ENCODE results near the gene MTAP.

DNA sequence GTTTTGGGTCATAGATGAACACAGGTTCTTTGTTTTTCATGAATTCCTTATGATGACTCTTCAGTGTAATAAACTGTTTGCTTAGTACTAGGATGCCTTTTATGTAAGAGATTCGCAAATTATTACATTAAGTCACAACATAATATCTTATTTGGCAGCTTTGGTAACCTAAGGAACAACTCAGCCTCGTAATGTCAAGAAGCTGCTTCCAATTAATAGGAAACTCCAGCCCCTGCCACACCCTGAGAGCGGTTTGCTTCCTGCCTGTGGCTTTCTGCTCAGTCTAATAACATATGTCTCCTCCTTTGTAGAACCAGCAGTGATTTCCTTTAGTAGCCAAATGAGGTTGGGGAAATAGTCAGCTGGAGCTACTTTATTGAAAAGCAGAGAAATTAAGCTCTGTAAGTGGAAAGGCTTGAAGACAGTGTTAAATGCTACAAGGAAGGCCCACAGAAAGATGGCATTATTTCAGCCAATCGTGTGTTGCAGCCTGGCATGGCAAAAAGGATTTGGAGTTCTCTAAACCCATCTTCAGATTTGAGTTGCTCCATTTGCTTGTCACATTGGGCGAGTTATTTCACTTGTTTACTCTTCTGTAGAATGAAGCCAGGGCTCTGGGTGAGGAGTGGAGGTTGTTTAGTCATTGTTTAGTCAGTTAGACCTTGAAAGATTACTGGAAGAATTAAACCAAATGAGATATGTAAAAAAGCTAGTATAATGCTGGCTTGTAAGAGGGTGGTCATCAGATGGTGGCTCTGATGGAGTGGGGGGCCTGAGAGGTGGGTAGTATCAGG is 54.1 kb downstream of the MTAP start:
- peak; percentile 27 to 59 for TF ChIP-seq HNF4A (conservative IDR thresholded peaks at IDR 0.05)
- TF ChIP-seq CTCF (IDR thresholded peaks at IDR 0.05; ENCODE audit: low read depth, low read length, missing input control), result no peak
- TF ChIP-seq YY1 (IDR thresholded peaks at IDR 0.05), result peak; percentile 60
- TF ChIP-seq, protein P1, sequence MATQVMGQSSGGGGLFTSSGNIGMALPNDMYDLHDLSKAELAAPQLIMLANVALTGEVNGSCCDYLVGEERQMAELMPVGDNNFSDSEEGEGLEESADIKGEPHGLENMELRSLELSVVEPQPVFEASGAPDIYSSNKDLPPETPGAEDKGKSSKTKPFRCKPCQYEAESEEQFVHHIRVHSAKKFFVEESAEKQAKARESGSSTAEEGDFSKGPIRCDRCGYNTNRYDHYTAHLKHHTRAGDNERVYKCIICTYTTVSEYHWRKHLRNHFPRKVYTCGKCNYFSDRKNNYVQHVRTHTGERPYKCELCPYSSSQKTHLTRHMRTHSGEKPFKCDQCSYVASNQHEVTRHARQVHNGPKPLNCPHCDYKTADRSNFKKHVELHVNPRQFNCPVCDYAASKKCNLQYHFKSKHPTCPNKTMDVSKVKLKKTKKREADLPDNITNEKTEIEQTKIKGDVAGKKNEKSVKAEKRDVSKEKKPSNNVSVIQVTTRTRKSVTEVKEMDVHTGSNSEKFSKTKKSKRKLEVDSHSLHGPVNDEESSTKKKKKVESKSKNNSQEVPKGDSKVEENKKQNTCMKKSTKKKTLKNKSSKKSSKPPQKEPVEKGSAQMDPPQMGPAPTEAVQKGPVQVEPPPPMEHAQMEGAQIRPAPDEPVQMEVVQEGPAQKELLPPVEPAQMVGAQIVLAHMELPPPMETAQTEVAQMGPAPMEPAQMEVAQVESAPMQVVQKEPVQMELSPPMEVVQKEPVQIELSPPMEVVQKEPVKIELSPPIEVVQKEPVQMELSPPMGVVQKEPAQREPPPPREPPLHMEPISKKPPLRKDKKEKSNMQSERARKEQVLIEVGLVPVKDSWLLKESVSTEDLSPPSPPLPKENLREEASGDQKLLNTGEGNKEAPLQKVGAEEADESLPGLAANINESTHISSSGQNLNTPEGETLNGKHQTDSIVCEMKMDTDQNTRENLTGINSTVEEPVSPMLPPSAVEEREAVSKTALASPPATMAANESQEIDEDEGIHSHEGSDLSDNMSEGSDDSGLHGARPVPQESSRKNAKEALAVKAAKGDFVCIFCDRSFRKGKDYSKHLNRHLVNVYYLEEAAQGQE (IDR thresholded peaks at IDR 0.05), result no peak
- TF ChIP-seq, protein P2, sequence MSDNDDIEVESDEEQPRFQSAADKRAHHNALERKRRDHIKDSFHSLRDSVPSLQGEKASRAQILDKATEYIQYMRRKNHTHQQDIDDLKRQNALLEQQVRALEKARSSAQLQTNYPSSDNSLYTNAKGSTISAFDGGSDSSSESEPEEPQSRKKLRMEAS (IDR thresholded peaks at IDR 0.05), result peak; percentile 33
